SK-N-SH (cell line): ENCODE measurements around the gene BAZ1B. TPM values are rescaled to one million over a fixed set of nuclear protein-coding genes. Genes with fewer than 3 reads are reported as not detected.
"Not testable (repeated sequence)": the region's sequence is repeated elsewhere in the genome, so short reads cannot be mapped to it uniquely, and the experiment has no call there.

ENCODE experiments used
- CTCF ChIA-PET: fragments of 300-600, 350-600 bp; formaldehyde crosslinking; extraction: SDS; loops from one replicate; lab custom pipeline; 2021; lab: Yijun Ruan, JAX
- POLR2A ChIA-PET: fragments of 350-600 bp; sonication (Branson Sonifier 250); formaldehyde crosslinking; extraction: SDS; loops from one replicate; lab custom pipeline; 2020; ENCODE audit warnings: antibody characterized with exemption, inconsistent platforms; lab: Yijun Ruan, JAX
- DNase-seq: peaks from one replicate; pipeline ENCODE4 v3.0.0; 2012
- H2AFZ ChIP-seq: fragments of 200-600 bp; sonication (generic); 2 replicates; pipeline ENCODE4 v1.8.1; 2016; ENCODE audit warnings: antibody characterized with exemption, mild to moderate bottlenecking, low read depth
- H3F3A ChIP-seq: fragments of 200-600 bp; sonication (generic); replicated peaks from 2 replicates; pipeline ENCODE3; 2016; ENCODE audit warnings: antibody characterized with exemption, mild to moderate bottlenecking; ENCODE audit not compliant: insufficient read depth
- H3K27ac ChIP-seq, 2 experiments: fragments of 200-500 bp in 1 of 2; fragments of 200-600 bp in 1 of 2; sonication (Bioruptor generic) in 1 of 2; sonication (generic), shearing (Covaris generic) in 1 of 2; 2 replicates each; pipeline versions ENCODE4 v1.5.1 to v1.6.1; 2014 to 2016; ENCODE audit warnings: low read depth in 2 of 2, inconsistent platforms in 1 of 2, low read length in 1 of 2, mild to moderate bottlenecking in 1 of 2, mixed read lengths in 1 of 2
- H3K27me3 ChIP-seq: fragments of 200-600 bp; sonication (generic), shearing (Covaris generic); 2 replicates; pipeline ENCODE4 v1.6.1; 2016; ENCODE audit warnings: mixed run types; ENCODE audit not compliant: insufficient read depth
- H3K36me3 ChIP-seq, 2 experiments: fragments of 200-500 bp in 1 of 2; fragments of 200-600 bp in 1 of 2; sonication (Bioruptor generic) in 1 of 2; sonication (generic) in 1 of 2; replicated peaks in 1 of 2; 2 replicates each; pipeline versions ENCODE3 to v1.5.1; 2014 to 2016; ENCODE audit warnings: low read length in 1 of 2, mild to moderate bottlenecking in 1 of 2; ENCODE audit not compliant: insufficient read depth in 2 of 2, control insufficient read depth in 1 of 2
- H3K4me1 ChIP-seq, 2 experiments: fragments of 200-500 bp in 1 of 2; fragments of 200-600 bp in 1 of 2; sonication (Bioruptor generic) in 1 of 2; sonication (generic), shearing (Covaris generic) in 1 of 2; 2 replicates each; pipeline versions ENCODE4 v1.5.1 to v1.6.1; 2014 to 2016; ENCODE audit warnings: low read depth in 1 of 2, low read length in 1 of 2, mixed run types in 1 of 2; ENCODE audit not compliant: insufficient read depth in 2 of 2, control insufficient read depth in 1 of 2
- H3K4me2 ChIP-seq: fragments of 200-600 bp; sonication (generic), shearing (Covaris generic); 2 replicates; pipeline ENCODE4 v1.6.1; 2017; ENCODE audit warnings: mixed run types
- H3K4me3 ChIP-seq, 2 experiments: fragments of 200-500 bp in 1 of 2; fragments of 200-600 bp in 1 of 2; sonication (Bioruptor generic) in 1 of 2; sonication (generic), shearing (Covaris generic) in 1 of 2; 2 replicates each; pipeline versions ENCODE4 v1.5.1 to v1.8.1; 2014 to 2016; ENCODE audit warnings: low read depth in 2 of 2, inconsistent platforms in 1 of 2, low read length in 1 of 2, mild to moderate bottlenecking in 1 of 2, mixed read lengths in 1 of 2, moderate library complexity in 1 of 2
- H3K79me2 ChIP-seq: fragments of 200-600 bp; sonication (generic); 2 replicates; pipeline ENCODE4 v1.8.1; 2017; ENCODE audit warnings: mild to moderate bottlenecking; ENCODE audit not compliant: insufficient read depth
- H3K9ac ChIP-seq: fragments of 200-600 bp; sonication (generic); 2 replicates; pipeline ENCODE4 v1.6.1; 2017; ENCODE audit warnings: mixed run types
- H3K9me2 ChIP-seq: fragments of 200-600 bp; sonication (generic); 2 replicates; pipeline ENCODE4 v1.6.1; 2017; ENCODE audit warnings: mixed run types
- H3K9me3 ChIP-seq: fragments of 200-600 bp; sonication (generic); 2 replicates; pipeline ENCODE4 v1.6.1; 2017; ENCODE audit warnings: mixed run types, mild to moderate bottlenecking, moderate library complexity
- H4K20me1 ChIP-seq: fragments of 200-600 bp; sonication (generic); 2 replicates; pipeline ENCODE4 v1.6.1; 2017; ENCODE audit warnings: mild to moderate bottlenecking, mixed run types; ENCODE audit not compliant: insufficient read depth
- GATA2 ChIP-seq: sonication (generic); formaldehyde crosslinking; IDR thresholded peaks from 2 replicates; pipeline ENCODE4 v1.5.0; 2020; ENCODE audit warnings: mild to moderate bottlenecking, missing genetic modification reagents
- NRF1 ChIP-seq: IDR thresholded peaks from 2 replicates; pipeline ENCODE4 v1.6.1; 2012; ENCODE audit warnings: low read depth, mild to moderate bottlenecking, low read length
- POLR2AphosphoS5 ChIP-seq: IDR thresholded peaks from 2 replicates; pipeline ENCODE4 v1.6.1; 2012; ENCODE audit warnings: low read depth, low read length
- RAD21 ChIP-seq: IDR thresholded peaks from 2 replicates; pipeline ENCODE4 v1.6.1; 2012; ENCODE audit warnings: mild to moderate bottlenecking, low read length
- TAF1 ChIP-seq: IDR thresholded peaks from 2 replicates; pipeline ENCODE4 v1.6.1; 2012; ENCODE audit warnings: low read depth, mild to moderate bottlenecking, low read length, moderate library complexity, borderline replicate concordance
- WGBS: methylation state at CpG from one replicate; pipeline ENCODE4 v1.1.6; 2017; ENCODE audit warnings: low lambda C conversion rate; 5-methylcytosine and 5-hydroxymethylcytosine counted together
- polyA plus RNA-seq, 3 experiments: library from polyadenylated mRNA; depleted of rRNA; stranded (reverse); fragments of >200 nt; gene quantifications; 2 replicates each; pipeline ENCODE4 v1.2.3, GENCODE V29; 2012
- TF ChIP-seq, protein P1 (sequence below): IDR thresholded peaks from 2 replicates; pipeline ENCODE4 v1.4.0; 2012; ENCODE audit warnings: low read depth

The BAZ1B gene
- polyA plus RNA-seq, 1 of the 3 experiments (the other 2 are of a cell fraction) = 20.9 TPM

DNA sequence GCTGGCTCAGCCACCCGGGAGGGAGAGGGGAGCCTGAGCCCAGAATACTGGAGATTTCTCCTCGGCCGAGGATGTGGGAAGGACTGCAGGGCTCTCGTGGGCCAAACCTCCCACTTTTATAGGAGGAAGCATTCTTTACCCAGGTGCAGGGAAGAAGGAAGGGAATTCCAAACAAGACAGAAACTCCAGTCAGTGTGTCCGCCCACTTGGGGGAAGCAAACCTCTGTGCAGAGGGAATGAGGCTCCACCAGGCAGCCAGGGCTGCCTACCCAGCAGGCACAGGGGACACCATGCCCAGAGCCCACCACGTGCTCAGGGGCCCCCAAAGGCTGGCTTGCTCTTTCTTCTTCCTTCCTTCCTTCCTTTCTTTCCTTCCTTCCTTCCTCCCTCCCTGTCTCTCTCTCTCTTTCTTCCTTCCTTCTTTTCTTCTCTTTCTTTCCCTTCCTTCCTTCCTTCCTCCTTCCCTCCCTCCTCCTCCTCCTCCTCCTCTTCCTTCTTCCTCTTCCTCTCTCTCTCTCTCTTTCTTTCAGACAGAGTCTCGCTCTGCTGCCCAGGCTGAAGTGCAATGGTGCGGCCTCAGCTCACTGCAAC lies 103.9 kb downstream of the BAZ1B start:
- 79% methylated on average over 8 of the region's 8 CpGs for whole genome bisulfite sequencing
- H3K9me2 ChIP-seq = no peaks in the 10 kb centered on the region
- H3K9me3 ChIP-seq = no peaks in the 10 kb centered on the region
- no peaks in the 10 kb centered on the region for H3K79me2 ChIP-seq
- DNase-seq = no peak
- H3K36me3 ChIP-seq = no peaks in the 10 kb centered on the region
- H3F3A ChIP-seq = peaks cover 3% of the 10 kb centered on the region
- no peak overlapping the region for H3K27ac ChIP-seq
- H3K9ac ChIP-seq = no peak overlapping the region
- ChIA-PET POLR2A (no interaction called here), CTCF (no interaction called here)
- no peaks in the 10 kb centered on the region for H3K4me1 ChIP-seq
- no peaks in the 10 kb centered on the region for H3K27me3 ChIP-seq
- no peaks in the 10 kb centered on the region for H4K20me1 ChIP-seq
- H2AFZ ChIP-seq = no peak overlapping the region
- no peak overlapping the region for H3K4me3 ChIP-seq
- H3K4me2 ChIP-seq = no peak overlapping the region
- TF ChIP-seq GATA2 (CRISPR knock-in tag) (no peak), RAD21 (0 out of 2 replicates have a peak, but pooled peaks have one; percentile 7)

DNA sequence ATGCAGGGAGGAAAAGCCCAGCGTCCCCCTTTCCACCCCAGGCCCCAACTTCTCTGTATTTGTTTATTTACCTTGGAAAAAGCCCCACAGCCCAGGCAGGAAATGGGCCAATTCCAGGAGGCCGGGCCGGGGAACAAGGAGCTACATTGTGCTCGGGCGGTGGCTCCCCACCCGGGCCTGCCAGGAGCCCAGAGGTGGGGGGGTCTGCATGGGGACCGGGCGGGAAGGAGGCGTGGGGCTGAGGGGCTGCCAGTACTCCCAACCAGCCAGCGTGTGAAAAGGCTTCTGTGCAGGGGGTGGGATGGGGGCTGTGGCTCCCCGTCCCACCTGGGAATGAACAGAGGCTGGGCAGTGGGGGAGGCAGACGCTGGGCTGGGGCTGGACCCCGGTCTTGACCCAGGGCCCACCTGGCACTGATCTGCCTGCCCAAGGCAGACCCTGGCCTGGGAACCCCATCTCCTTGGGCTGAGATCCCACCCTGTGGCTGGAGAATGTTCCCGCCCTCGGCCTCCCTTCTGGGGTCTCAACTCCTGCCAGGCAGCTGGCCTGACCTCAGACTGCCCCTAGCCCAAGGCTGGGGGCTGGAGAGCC lies 111.5 kb downstream of the BAZ1B start:
- H3K4me1 ChIP-seq, POLR2A ChIA-PET, H3K4me3 ChIP-seq, DNase-seq, H3K9me2 ChIP-seq, H4K20me1 ChIP-seq, H3K79me2 ChIP-seq, H3K36me3 ChIP-seq, H3F3A ChIP-seq, H3K27ac ChIP-seq, H3K27me3 ChIP-seq, H3K9ac ChIP-seq, H3K9me3 ChIP-seq, H2AFZ ChIP-seq: not testable (repeated sequence)
- WGBS = 58% methylated on average over 13 of the region's 15 CpGs
- CTCF ChIA-PET = interaction anchor here (1.7 kb wide), 1 partner anchor 41 kb away, joined by 4 read pairs; no protein-coding TSS in a partner anchor
- peak overlapping the region; percentile 14; the same call in 1 of the 2 replicates for H3K4me2 ChIP-seq

DNA sequence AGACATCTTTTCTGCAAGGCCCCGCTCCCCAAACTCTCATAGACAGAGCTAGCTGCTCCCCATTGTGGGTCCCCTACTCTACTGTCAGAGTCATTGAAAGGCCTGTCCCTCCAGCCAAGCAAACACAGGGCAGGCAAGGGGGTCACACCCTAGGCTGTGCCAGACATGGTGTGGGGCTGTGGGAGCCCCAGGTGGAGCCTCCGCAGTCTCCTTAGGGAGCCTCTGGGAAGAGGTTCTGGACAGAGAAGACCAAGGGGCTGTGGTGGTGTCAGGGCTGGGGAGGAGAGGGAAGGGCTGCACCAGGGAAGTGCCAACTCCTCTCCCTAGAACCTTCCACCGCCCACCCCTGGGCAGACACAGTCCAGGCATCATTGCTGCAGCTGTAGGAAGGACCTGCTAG lies 117.2 kb downstream of the BAZ1B start:
- H3K36me3 ChIP-seq, H3K9me2 ChIP-seq, POLR2A ChIA-PET, H3K4me1 ChIP-seq, H3K79me2 ChIP-seq, H2AFZ ChIP-seq, H3K9me3 ChIP-seq, H3K27me3 ChIP-seq, H4K20me1 ChIP-seq, CTCF ChIA-PET, H3K9ac ChIP-seq, H3K27ac ChIP-seq, H3K4me3 ChIP-seq, H3K4me2 ChIP-seq, H3F3A ChIP-seq, DNase-seq: not testable (repeated sequence)
- 93% methylated on average over 3 of the region's 3 CpGs for WGBS

DNA sequence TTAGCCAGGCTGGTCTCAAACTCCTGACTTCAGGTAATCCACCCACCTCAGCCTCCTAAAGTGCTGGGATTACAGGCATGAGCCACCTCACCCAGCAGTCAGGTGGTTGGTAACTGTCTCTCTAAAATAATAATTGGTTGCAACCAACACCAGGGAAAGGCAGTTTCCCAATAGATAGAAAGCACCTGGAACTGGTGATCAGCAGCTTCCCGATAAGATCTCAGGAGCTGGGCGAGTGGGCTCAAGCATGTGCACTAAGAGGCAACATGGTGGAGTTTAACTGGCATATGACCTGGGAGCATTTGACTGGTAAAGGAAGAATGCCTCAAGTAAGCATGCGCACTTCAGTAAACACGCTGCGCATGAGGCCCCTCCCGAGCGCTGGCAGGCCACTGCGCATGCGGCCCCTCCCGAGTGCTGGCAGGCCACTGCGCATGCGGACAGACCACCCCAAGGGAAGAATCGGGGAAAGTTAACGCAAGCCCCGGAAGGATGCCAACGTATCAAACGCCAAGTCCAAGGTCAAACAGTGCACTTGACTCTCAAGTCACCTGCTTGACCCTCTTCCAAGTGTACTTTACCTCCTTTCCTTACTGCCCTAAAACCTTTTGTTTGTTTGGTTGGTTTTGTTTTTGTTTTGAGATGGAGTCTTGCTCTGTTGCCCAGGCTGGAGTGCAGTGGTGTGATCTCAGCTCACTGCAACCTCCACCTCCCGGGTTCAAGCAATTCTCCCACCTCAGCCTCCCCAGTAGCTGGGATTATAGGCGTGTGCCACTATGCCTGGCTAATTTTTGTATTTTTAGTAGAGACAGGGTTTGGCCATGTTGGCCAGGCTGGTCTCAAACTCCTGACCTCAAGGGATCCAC lies 122.7 kb downstream of the BAZ1B start:
- H3K9ac ChIP-seq, H3K9me3 ChIP-seq, H3F3A ChIP-seq, H4K20me1 ChIP-seq, POLR2A ChIA-PET, H3K4me1 ChIP-seq, H3K36me3 ChIP-seq: not testable (repeated sequence)
- peak; percentile 91 for DNase-seq
- peak overlapping the region; percentile 15 to 30; a peak in 3 of 4 replicates for H3K4me3 ChIP-seq
- TF ChIP-seq POLR2AphosphoS5 (peak; percentile 81), NRF1 (peak; percentile 95), TAF1 (0 out of 2 replicates have a peak, but pooled peaks have one; percentile 17)
- TF ChIP-seq, protein P1, sequence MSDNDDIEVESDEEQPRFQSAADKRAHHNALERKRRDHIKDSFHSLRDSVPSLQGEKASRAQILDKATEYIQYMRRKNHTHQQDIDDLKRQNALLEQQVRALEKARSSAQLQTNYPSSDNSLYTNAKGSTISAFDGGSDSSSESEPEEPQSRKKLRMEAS = peak; percentile 83
- TF ChIP-seq, all 33 proteins: peak for 4; not testable (repeated sequence) for 29
- CTCF ChIA-PET, H3K79me2 ChIP-seq, H3K9me2 ChIP-seq, H3K27me3 ChIP-seq, H3K27ac ChIP-seq: not testable (repeated sequence)
- 10% methylated on average over 19 of the region's 19 CpGs for WGBS
- Histone ChIP-seq H2AFZ (peak overlapping the region; percentile 96), H3K4me2 (peak overlapping the region; percentile 48)
